WTC11 (cell line): ENCODE results near the gene MLH3. TPM values are rescaled to one million over a fixed set of nuclear protein-coding genes. Genes with fewer than 3 reads are reported as not detected.

Experiments used
- total RNA-seq: library from RNA; stranded (reverse); gene quantifications from 3 replicates; pipeline ENCODE4 v1.2.3, GENCODE V29; 2021

The MLH3 gene
- total RNA-seq, 1 experiment from 2014 or later, result 16.7 TPM

Other genes with a start within 250 kb of the MLH3 start
- 0.04 to 0.27 TPM in 2 of 3 replicates, not detected in the other for gene PROX2, start 175.3 kb downstream of the MLH3 start, total RNA-seq
- 112 to 121 TPM (median 119 TPM) in 3 replicates for gene DLST, start 169.6 kb downstream of the MLH3 start, total RNA-seq
- gene RPS6KL1, start 128.2 kb downstream of the MLH3 start, total RNA-seq, result 10.6 to 12.6 TPM (median 12.2 TPM) in 3 replicates
- gene PGF, start 95.9 kb downstream of the MLH3 start, total RNA-seq, result 5.0 to 6.7 TPM (median 6.5 TPM) in 3 replicates
- gene EIF2B2, start 48.5 kb downstream of the MLH3 start, total RNA-seq, result 46.0 to 50.7 TPM (median 50.5 TPM) in 3 replicates
- gene ACYP1, start 12.6 kb upstream of the MLH3 start, total RNA-seq, result 22.4 to 26.6 TPM (median 23.0 TPM) in 3 replicates
- gene ZC2HC1C, start 18.2 kb upstream of the MLH3 start, total RNA-seq, result 1.3 to 1.8 TPM (median 1.6 TPM) in 3 replicates
- gene NEK9, start 75.6 kb upstream of the MLH3 start, total RNA-seq, result 50.8 to 60.5 TPM (median 59.1 TPM) in 3 replicates
- gene TMED10, start 125.1 kb upstream of the MLH3 start, total RNA-seq, result 214 to 234 TPM (median 220 TPM) in 3 replicates
- gene FOS, start 227.4 kb upstream of the MLH3 start, total RNA-seq, result 23.9 to 57.4 TPM (median 50.8 TPM) in 3 replicates